K562 (cell line): ENCODE measurements around the gene NME4.

Source experiments
- CTCF ChIP-seq, 3 experiments: IDR thresholded peaks in 2 of 3; conservative IDR thresholded peaks in 1 of 3; 2 replicates each; pipeline ENCODE4 v1.5.1; 2011 to 2012; ENCODE audit warnings: low read length in 3 of 3, mild to moderate bottlenecking in 3 of 3, control low read depth in 2 of 3, improper control_type of control experiment in 1 of 3, inconsistent platforms in 1 of 3, low read depth in 1 of 3, mixed read lengths in 1 of 3, moderate library complexity in 1 of 3; ENCODE audit not compliant: insufficient read depth in 2 of 3
- NRF1 ChIP-seq, 2 experiments: fragments of 450-650 bp; IDR thresholded peaks in 1 of 2; conservative IDR thresholded peaks in 1 of 2; 2 replicates each; pipeline ENCODE4 v1.6.1; 2014; ENCODE audit warnings: mild to moderate bottlenecking in 2 of 2
- PHF20 ChIP-seq: fragments of 450-650 bp; IDR thresholded peaks from 2 replicates; pipeline ENCODE4 v1.6.1; 2018; ENCODE audit not compliant: partially characterized antibody
- POLR2A ChIP-seq: fragments of 450-650 bp; conservative IDR thresholded peaks from 2 replicates; pipeline ENCODE4 v1.6.1; 2016
- POLR2AphosphoS5 ChIP-seq: IDR thresholded peaks from 2 replicates; pipeline ENCODE4 v1.6.1; 2011; ENCODE audit warnings: mild to moderate bottlenecking, low read depth, low read length, moderate library complexity; ENCODE audit not compliant: control insufficient read depth, insufficient read depth
- RUNX1 ChIP-seq: sonication (generic); IDR thresholded peaks from 2 replicates; pipeline ENCODE4 v1.6.1; 2016; ENCODE audit warnings: antibody characterized with exemption, low read depth
- SIRT6 ChIP-seq: IDR thresholded peaks from one replicate; pipeline ENCODE4 v1.6.1; 2012; ENCODE audit warnings: low read depth, mild to moderate bottlenecking, control low read depth, inconsistent platforms, low read length, moderate library complexity
- TAF1 ChIP-seq: IDR thresholded peaks from 2 replicates; pipeline ENCODE4 v1.6.1; 2011; ENCODE audit warnings: mild to moderate bottlenecking, low read length, moderate library complexity; ENCODE audit not compliant: insufficient read depth, control insufficient read depth, severe bottlenecking; ENCODE audit errors: extremely low read depth
- TAF9B ChIP-seq: fragments of 450-650 bp; IDR thresholded peaks from 2 replicates; pipeline ENCODE4 v1.6.1; 2018; ENCODE audit warnings: mild to moderate bottlenecking; ENCODE audit not compliant: partially characterized antibody
- USF1 ChIP-seq: sonication (generic); formaldehyde crosslinking; IDR thresholded peaks from 2 replicates; pipeline ENCODE4 v1.9.0; 2022; ENCODE audit warnings: mild to moderate bottlenecking, missing genetic modification reagents
- ZNF197 ChIP-seq: fragments of 200-800 bp; sonication (Bioruptor generic); IDR thresholded peaks from 2 replicates; pipeline ENCODE4 v1.6.1; 2016; ENCODE audit warnings: low read depth, missing genetic modification characterization, missing compliant biosample characterization
- ZZZ3 ChIP-seq: fragments of 450-650 bp; IDR thresholded peaks from 2 replicates; pipeline ENCODE4 v1.6.1; 2016; ENCODE audit warnings: antibody characterized with exemption, mild to moderate bottlenecking, moderate library complexity

GRCh38 chr16:370979-371514, 26.0 kb upstream of the NME4 start:
- TF ChIP-seq PHF20, result no peak
- no peak for TF ChIP-seq TAF1
- TF ChIP-seq RUNX1, result no peak
- TF ChIP-seq TAF9B, result no peak
- no peak for TF ChIP-seq POLR2A
- no peak for TF ChIP-seq NRF1 (conservative IDR thresholded peaks at IDR 0.05 in 1 of 2, IDR thresholded peaks at IDR 0.05 in 1 of 2)
- no peak for TF ChIP-seq SIRT6
- no peak for TF ChIP-seq CTCF (IDR thresholded peaks at IDR 0.05 in 2 of 3, conservative IDR thresholded peaks at IDR 0.05 in 1 of 3; ENCODE audit: insufficient read depth in 2 of 3, low read depth in 1 of 3, low read length in 3 of 3)
- TF ChIP-seq USF1 (CRISPR knock-in tag), result no peak
- no peak for TF ChIP-seq ZNF197 (CRISPR knock-in tag)
- TF ChIP-seq POLR2AphosphoS5, result no peak
- TF ChIP-seq ZZZ3, result no peak
